ENCODE measurements around the gene COA5.

Gene COA5, protein sequence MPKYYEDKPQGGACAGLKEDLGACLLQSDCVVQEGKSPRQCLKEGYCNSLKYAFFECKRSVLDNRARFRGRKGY

DNA sequence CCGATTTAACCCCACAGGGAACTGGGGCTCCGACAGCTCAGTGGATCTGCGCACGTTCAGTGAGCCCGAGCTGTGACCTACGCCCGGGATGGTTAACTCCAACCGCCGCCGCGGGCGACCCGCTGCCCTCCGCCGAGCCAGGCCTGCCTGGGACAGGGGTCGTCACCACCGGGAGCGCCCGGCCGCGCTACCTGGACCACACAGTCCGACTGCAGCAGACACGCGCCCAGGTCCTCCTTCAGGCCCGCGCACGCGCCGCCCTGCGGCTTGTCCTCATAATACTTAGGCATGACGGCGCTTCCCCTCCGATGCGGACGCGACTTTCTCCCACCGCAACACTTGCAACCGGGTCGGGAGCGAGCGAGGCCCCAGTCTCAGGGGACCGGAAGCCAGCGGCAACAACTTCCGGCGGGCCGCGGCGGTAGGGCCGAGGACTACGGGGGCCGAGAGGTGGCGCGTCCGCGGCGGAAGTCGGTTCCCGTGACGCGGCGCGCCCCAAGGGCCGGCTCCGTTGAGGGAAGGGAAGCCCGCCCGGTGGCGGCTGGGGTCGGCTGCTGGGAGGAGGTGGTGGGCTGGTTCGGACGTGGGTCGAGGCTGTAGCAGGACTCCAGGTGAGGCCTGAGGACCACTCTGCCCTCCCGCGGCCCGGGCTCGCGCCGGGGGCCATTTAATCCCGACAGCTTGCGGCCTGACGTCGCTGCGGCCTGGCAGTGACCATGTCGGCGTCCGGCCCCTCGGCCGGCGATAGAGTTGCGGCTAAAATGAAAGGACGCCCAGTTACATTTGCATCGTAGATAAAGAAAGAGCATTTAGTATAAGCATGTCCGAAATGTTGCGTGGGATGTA is at the start of gene COA5, which contains the start of gene UNC50:
COA5 (minus strand) TSS at position 397 of the 846 bp plus-strand sequence; CDS start at position 290, 107 bp downstream.
UNC50 (plus strand) TSS at position 474 of the 846 bp plus-strand sequence. CDS start 1,171 bp downstream, outside the sequence.
- DNase-seq (ENCODE audit: low read depth in 2 of 2) = peak; percentile 76 to 82

DNA sequence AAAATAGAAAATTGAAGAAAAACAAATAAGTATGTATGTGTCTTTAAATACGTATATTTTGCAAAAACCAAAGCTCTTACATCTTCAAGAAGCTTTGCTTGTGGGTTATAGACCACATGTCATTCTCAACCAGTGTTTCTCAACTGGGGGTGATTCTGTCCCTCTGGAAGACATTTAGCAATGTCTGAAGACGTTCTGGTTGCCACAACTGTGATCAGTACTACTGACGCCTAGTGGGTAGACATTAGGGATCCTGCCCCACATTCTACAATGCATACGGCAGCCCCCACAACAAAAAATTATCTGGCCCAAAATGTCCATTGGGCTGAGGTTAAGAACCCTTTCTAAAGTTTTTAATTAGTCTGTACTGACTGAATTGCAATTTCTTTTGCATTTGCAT is 48.5 kb upstream of the COA5 start:
- no peak for DNase-seq (ENCODE audit: low read depth in 2 of 2)

DNA sequence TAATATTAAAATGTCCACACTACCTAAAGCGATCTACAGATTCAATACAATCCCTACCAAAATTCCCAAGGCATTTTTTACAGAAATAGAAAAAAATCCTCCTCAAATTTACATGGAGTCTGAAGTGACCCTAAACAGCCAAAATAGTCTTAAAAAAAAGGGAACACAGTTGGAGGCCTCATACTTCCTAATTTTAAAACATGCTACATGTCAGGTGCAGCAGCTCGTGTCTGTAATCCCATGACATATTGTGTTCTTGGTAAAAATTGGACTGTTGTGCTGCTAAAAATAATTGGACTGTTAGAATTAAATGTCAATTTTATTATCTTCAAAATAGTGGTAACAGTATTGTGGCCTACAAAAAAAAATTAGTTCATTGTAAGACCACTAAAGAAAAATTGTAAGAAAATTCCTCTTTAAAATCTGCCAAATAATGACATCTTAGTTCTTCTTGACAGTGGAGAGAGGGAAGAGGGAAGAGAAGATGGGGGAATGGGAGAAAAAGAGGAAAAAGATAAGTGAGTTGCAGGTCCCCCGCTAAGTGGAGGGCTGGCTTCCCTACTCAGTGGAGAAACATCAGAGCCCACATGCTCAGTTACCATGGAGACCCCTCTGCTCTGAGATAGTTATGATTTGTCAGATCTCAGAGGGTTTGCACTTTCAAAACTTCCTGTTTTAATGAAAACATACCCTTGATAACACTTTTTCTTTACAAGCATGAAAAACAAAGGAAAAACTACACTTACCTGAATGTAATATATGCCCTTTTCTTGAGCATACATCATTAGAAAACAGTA is 46.6 kb upstream of the COA5 start:
- no peak for DNase-seq (ENCODE audit: low read depth in 2 of 2)

GRCh38 chr2:98650998-98651397 is 42.7 kb upstream of the COA5 start:
- no peak for DNase-seq (ENCODE audit: low read depth in 2 of 2)

GRCh38 chr2:98649992-98650375 is 41.7 kb upstream of the COA5 start:
- DNase-seq (ENCODE audit: low read depth in 2 of 2) = no peak

GRCh38 chr2:98649135-98649991 is 41.1 kb upstream of the COA5 start:
- peak; percentile 68 to 74 for DNase-seq (ENCODE audit: low read depth in 2 of 2)

DNA sequence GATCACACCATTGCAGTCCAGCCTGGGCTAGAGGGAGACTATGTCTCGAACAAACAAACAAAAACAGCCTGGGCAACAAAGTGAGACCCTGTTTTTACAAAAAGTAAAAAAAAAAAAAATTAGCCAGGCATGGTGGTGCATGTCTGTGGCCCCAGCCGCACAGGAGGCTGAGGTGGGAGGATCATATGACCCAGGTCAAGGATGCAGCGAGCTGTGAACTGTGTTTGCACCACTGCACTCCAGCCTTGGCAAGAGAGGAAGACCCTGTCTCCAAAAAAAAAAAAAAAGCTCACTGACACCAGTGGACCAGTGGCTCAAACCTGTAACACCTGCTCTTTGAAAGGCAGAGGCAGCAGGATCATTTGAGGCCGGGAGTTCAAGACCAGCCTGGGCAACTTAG is 40.1 kb upstream of the COA5 start:
- no peak for DNase-seq (ENCODE audit: low read depth in 2 of 2)

GRCh38 chr2:98647636-98648035 is 39.3 kb upstream of the COA5 start:
- DNase-seq (ENCODE audit: low read depth in 2 of 2) = no peak

DNA sequence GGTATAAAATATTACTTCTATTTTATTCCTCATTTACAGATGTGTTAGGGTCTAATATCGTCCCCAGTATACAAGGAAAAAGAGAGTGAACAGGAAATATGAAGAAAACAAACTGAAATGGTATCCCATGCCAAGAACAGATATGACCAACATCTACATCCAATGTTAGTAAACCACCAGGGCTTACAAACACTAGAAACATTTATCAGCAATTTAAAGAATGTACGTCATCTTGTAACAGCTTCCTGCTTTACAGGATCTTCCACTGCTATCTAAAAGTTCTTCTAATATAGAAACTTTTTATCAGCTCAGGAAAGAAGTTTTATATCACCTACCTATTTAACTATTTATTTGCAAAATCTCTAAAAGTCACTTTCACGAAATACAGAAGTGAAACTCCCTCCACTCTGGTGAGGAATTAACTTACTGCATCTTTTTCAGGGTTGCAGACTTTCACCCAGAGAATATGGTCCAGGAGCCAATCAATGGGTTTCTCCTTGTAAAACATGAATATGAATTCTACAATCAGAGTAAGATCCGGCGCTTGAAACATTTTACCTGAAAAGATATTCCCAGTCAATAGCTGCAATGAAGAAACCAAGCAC is 35.3 kb upstream of the COA5 start:
- DNase-seq (ENCODE audit: low read depth in 2 of 2) = no peak

DNA sequence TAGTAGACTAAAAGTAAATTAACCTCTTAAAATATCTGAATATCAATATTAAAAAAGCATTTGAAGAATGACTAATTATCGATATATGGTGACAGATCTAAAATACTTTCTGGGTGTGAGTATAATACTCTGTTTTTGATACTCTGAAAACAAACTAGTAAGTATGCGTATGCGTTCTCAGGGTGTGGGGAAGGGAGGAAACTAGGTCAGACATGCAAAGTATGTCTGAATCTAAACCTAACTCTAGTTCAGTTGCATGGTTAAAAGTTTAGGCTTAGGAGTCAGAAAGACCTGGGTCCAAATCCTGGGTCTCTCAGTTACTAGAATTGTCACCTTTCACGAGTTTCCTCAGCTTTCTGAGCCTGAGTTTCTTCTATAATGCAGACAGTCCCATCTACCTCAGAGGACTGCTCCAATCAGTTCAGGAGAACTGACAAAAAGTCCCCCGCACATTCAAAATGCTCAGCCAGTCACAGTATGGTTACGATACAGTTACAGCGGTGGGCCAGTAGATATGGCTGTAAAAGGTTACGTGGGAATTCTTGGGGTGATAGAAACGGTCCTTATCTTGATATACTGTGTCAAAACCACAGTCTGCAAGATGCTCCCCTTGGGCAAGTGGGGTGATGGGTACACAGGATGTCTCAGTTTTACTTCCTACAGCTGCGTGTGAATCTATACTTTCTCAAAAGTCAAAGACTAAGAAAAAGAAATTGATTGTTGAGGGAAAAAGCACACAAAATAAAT is 29.3 kb upstream of the COA5 start:
- DNase-seq (ENCODE audit: low read depth in 2 of 2) = no peak

DNA sequence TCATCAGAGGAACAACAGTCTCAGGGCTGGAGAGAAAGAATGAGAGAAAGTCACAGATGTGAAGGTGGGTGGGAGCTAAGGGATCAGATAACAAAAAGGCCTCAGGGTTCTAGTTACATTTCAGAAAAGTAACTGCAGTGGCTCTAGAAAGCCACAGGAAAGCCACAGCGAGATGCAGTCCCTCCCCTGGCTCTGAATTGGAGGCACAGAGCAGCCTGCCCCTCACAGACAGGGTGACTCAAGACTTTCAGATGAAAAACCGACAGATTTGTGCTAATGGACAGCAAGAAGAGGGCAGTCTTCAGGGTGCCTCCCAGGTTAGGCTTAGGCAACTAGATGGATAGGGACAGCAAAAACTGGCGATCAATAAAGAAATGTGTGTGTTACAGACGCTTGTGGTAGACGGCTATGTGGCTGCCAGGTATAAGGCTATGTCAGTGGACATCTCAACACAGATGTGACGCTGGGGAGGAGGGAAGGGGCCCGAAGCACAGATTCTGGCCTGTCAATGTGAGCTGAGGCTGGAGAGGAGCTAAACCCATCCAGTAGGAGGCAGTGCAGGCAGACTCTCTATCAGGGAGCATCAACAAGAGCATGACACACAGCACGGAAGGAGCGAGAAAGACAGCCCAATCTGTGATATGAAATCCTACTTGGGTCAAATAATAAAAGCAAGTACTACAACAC is 26.2 kb upstream of the COA5 start:
- no peak for DNase-seq (ENCODE audit: low read depth in 2 of 2)

DNA sequence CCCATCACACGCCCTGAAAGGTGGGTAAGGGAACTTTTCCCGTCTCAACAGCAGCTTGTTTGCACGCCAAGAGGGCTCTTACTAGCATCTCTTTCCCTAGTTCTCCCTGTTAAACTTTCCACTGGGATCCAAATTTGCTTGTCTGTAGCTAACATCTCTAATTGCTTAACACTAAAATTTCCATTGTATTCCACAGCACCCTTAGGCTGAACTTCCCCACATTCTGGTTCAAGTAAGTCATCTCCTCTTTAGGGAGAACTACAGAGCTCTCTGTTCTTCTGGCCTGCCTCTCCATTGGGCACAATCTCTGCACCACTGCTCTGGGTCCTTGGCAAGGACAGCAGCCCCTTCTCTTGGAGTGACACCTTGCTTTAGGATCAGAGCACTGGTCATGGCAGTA is 24.0 kb upstream of the COA5 start:
- no peak for DNase-seq (ENCODE audit: low read depth in 2 of 2)

GRCh38 chr2:98623657-98624056 is 15.3 kb upstream of the COA5 start:
- DNase-seq (ENCODE audit: low read depth in 2 of 2) = no peak

DNA sequence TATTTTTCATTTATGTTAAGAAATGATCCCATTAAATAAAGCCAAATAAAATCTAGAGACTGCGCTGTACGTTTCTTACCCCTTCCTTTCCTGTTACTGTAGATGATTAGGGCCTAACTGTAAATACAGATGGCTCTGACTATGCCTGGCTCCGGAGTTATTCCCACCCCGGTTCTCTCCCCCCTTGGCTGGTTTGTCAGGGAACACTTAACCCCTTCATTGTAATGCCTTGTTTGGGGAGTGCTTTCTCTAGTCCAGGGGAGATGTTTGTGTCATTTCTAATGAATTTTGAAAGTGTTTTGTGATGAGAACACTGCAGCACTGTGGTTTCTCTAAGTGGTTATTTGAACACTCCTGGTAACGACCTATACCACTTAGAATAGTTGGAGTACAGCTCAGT is 8.8 kb upstream of the COA5 start:
- no peak for DNase-seq (ENCODE audit: low read depth in 2 of 2)

DNA sequence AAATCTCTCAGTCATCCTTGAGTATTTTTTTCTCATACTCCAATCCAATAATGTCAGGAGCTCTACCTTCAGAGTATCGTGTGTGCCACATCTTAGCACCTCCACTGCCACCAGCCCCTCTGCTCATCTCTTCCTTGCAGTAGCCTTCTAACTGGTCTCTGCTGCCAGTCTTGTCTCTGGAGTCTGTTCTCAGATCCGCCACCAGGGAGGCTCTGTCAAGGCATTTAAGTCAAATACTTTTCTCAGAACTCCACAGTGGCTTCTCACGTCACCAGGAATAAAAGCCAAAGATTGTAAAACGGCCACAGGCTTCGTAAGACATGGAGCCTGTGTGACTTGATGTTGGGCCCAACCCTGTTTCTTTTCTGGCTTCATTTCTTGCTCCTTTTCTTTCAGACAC is 7.2 kb upstream of the COA5 start:
- no peak for DNase-seq (ENCODE audit: low read depth in 2 of 2)

DNA sequence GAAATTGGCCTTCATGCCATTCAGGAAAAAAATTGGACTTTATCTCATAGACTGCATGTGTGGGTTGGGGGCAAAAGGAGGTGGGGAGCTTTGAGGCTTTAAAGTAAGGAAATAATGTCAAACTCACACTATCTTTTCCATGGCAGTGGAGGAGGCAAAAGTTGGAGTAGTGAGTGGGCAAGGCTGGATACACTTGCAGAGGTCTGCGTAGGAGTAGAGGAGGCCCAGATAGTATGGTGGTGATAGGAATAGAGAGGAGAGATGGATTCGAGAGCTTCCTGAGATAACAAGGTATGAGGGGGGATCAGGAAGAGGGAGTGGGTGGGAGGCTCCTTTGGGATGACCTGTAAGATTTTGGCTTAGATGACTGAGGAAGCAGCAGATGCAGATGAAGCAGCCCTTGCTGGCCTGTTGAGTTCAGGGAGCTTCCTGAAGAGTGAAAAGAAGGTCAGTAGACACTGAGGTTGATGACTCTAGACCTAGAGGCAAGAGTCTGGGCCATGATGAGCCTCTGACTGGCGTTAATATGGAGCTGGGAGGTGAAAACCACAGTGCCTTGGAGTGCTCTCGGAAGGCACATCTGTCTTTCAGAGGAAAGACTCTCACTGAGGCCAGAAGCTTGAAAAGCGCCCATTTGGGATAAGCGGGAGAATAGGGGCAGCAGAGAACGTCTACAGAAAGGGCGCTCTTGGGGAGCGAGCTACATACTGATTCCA is 5.9 kb upstream of the COA5 start:
- no peak for DNase-seq (ENCODE audit: low read depth in 2 of 2)

DNA sequence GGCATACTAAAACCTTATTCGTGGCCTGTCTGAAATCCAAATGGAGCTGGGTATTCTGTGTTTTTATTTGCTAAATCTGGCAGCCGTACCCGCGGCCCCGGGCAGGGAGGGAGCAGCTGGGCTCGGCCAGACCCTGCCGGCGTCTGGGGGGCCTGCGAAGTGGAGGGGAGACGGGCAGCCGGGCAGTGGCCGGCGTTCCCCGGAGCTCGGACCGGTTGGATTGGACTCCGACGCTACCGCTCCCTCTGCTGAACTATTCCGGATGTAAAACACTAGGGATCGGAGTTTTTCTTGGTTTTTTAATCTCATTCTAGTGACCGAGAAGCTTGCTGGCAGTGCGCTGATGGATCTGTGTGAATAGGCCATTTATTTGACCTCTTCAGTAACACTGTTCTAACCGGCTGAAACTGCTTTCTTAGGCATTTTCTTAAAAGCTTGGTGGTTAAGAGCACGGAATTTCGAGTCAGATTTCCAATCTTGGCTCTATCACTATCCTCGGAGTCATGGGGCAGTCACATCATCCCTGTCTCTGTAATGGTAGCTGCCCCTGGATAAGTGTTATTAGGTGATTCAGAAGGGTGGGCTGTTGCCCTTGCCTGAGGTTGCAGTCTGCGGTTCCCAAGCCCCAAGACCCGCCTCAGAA is 771 bp upstream of the COA5 start:
- no peak for DNase-seq (ENCODE audit: low read depth in 2 of 2)

DNA sequence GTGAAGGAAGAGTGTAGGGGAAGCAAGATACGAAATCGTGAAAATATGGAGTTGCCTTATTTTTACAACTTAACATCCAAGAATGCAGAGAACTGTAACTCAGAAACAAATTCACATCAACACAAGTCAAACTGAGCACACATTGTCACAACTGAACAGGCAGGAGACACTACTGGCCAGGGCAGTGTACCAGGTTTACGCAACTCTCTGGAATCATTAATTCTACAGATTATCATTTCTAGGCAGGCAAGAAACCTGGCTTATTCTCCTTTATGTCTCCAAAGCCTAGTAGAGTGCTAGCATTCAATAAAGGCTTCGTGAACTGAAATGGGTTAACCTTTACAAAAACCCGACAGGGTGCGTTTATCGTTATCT is 584 bp downstream of the COA5 start:
- no peak for DNase-seq (ENCODE audit: low read depth in 2 of 2)

DNA sequence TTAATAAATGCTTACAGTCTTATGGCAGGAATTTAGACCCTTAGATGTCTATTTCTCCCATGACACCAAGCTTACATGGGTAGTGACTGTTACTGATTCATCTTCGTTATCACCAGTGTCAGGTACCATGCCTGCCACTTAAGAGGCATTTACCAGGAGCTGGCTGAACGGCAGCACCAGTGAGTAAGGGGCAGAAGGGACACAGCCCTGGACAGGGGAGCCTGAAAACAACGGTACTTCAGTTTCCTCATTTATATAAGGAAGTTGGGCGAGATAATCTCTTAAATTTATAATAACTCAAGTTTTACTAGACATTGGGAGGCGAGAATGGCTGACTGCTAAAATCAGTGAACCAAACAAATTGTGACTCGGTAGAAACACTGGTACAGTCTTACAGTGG is 1.2 kb downstream of the COA5 start:
- no peak for DNase-seq (ENCODE audit: low read depth in 2 of 2)

Measured in stimulated activated CD4-positive, alpha-beta T cell treated with anti-CD3 and anti-CD28 coated beads, Interleukin-1b, Interleukin-23, amount 100 ng/mL, for 1 hour (primary cell).